Amygdala (tissue), 56 donors: Measurements from ENCODE around the gene ERGIC2.
"Not testable (repeated sequence)": the region's sequence is repeated elsewhere in the genome, so short reads cannot be mapped to it uniquely, and the experiment has no call there.

Experiments
- DNase-seq, 56 donors: peaks; one replicate each; lab custom pipeline; 2025; lab: John Stamatoyannopoulos, UW

Gene ERGIC2

GRCh38 chr12:29306682-29307081 lies 74.3 kb downstream of the ERGIC2 start:
- no peak for DNase-seq

DNA sequence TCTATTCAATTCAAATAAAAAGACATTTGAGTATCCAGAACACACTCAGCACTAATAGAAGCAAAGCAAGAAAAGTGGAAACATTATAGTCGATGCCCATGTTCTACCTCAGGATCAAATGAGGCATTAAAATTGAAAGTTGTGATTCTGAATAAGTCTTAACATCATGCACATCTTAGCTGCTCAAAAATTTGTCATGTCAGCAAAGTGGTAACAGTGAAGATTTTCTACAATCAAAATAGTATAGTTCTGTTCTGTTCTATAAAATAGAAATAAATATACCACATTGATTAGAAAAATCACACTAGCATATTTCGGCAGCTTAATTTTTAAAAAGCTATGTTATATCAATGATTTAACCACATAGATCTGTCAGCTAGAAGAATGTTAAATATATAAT lies 74.7 kb downstream of the ERGIC2 start:
- no peak for DNase-seq

- DNase-seq, result no peak
Measured at GRCh38 chr12:29304388-29304787, 76.6 kb downstream of the ERGIC2 start.

- no peak for DNase-seq
Measured at GRCh38 chr12:29301114-29301513, 79.9 kb downstream of the ERGIC2 start.

- no peak for DNase-seq
Measured at GRCh38 chr12:29299633-29300032, 81.3 kb downstream of the ERGIC2 start.

DNA sequence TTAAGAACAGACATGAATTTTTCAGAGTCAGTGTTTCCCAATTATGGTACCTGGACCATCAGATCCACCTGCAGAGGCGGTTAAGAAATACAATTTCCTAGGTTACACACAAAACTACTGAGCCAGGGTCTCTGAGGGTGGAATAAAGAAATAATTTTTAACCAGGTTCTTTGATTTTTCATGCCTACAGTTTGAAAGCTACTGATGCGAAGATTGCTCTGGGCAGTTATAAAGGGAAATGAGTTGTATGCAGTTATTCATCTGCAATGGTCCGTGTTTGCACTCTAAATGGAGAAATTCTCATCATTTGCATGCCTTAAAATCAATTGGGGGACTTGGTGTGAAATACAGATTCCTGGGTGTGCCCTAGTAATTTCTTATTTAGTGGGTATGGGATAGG lies 89.7 kb downstream of the ERGIC2 start:
- no peak for DNase-seq

DNA sequence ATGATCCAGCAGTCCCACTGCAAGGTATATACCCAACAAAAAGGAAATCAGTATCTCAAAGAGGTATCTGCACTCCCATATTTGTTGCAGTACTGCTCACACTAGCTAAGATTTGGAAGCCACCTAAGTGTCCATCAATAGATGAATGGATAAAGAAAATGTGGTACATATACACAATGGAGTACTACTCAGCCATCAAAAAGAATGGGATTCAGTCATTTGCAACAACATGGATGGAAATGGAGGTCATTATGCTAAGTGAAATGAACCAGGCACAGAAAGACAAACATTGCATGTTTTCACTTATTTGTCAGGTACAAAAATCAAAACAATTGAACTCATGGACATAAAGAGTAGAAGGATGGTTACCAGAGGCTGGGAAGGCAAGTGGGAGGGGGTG lies 90.5 kb downstream of the ERGIC2 start:
- not testable (repeated sequence) for DNase-seq

DNA sequence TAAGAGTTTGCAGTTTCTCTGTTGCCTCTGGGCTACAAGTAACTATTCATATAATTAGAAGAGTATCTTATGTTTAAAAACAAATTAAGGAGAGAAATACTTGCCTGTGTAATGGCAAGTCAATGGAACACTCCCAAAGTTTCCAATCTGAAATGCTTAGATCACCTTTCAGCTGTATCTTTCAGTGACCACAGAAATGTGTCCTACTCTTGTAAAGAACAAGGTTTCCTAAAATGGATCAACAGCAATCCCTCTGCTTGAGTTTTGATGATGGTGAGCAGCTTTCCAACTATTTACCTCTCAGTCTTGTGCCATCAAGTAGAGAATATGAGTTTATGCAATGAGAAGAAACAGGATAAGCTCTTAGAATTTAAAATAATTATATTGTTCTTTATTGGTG lies 92.9 kb downstream of the ERGIC2 start:
- DNase-seq, result no peak

DNA sequence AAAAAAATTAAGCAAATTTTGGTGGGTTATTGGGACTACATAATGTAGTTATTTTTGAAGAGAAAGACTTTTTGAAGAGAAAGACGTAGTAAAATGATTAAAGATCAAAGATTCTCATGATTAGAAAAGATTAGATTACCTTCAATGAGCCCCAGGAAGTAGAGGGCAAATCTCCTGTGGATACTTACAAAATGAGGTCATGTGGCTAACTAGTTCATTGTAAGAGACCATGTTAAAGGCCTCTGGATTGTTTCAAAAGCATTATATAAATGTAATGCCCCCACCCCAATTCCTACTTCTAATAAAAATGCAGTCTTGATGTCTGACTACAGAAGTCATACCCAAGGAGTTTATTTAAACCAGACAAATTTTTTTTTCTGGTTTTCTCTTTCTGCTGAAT lies 93.3 kb downstream of the ERGIC2 start:
- DNase-seq, result no peak
